ENCODE results near the gene OR2H2. TPM values are rescaled to one million over a fixed set of nuclear protein-coding genes. Genes with fewer than 3 reads are reported as not detected.
A peak's percentile ranks its signal among the peaks of the same experiment; 100 is the strongest.

Gene OR2H2
- total RNA-seq, 1 experiment from 2014 or later = not detected

- ChIA-PET CTCF (no interaction called here), POLR2A (ENCODE audit: unreplicated experiment) (no interaction called here)
- peak overlapping the region; percentile 92 for H3K4me2 ChIP-seq (ENCODE audit: low read length)
- H3K4me3 ChIP-seq (ENCODE audit: low read length) = peak overlapping the region; percentile 69
- BruUV-seq (replicated peaks) = no TSS peak
- peak overlapping the region; percentile 24; the same call in 1 of the 2 replicates for H3K9ac ChIP-seq (ENCODE audit: low read length)
- TF ChIP-seq EZH2phosphoT487 (IDR thresholded peaks at IDR 0.05; ENCODE audit: borderline replicate concordance, low read length) = no peak
- TF ChIP-seq CTCF (conservative IDR thresholded peaks at IDR 0.05; ENCODE audit: low read depth, low read length) = peak; percentile 61
- no peaks in the 10 kb centered on the region for H4K20me1 ChIP-seq (ENCODE audit: low read length)
- no peaks in the 10 kb centered on the region for H3K36me3 ChIP-seq (ENCODE audit: low read depth, low read length)
- no peaks in the 10 kb centered on the region for H3K9me3 ChIP-seq (ENCODE audit: low read length)
- H2AFZ ChIP-seq (ENCODE audit: low read length) = peak overlapping the region; percentile 94
- H3F3A ChIP-seq (ENCODE audit: low read length, unreplicated experiment) = no peaks in the 10 kb centered on the region
- H3K4me1 ChIP-seq (ENCODE audit: insufficient read depth, low read length) = peaks cover 19% of the 10 kb centered on the region
- DNase-seq = peak; percentile 77
- ATAC-seq = peak; percentile 63
- intact Hi-C loops (cut with micrococcal nuclease) = no loop called here
- H3K27ac ChIP-seq (ENCODE audit: low read length) = no peak overlapping the region
- H3K27me3 ChIP-seq (ENCODE audit: low read length) = no peaks in the 10 kb centered on the region
- no peaks in the 10 kb centered on the region for H3K9me2 ChIP-seq (replicated peaks; ENCODE audit: low read length)
- no peaks in the 10 kb centered on the region for H3K79me2 ChIP-seq (ENCODE audit: low read length)
Observed at GRCh38 chr6:29628419-29629281, 43.7 kb downstream of the OR2H2 start.

- TF ChIP-seq EZH2phosphoT487 (IDR thresholded peaks at IDR 0.05; ENCODE audit: borderline replicate concordance, low read length) (no peak), EZH2 (IDR thresholded peaks at IDR 0.05; ENCODE audit: low read length, unreplicated experiment) (no peak), CTCF (conservative IDR thresholded peaks at IDR 0.05; ENCODE audit: low read depth, low read length) (no peak)
- no peaks in the 10 kb centered on the region for H4K20me1 ChIP-seq (ENCODE audit: low read length)
- ATAC-seq = no peak
- CTCF ChIA-PET = no interaction called here
- H3K27me3 ChIP-seq (ENCODE audit: low read length) = no peaks in the 10 kb centered on the region
- no peak overlapping the region for H3K27ac ChIP-seq (ENCODE audit: low read length)
- peaks cover 20% of the 10 kb centered on the region for H3K4me1 ChIP-seq (ENCODE audit: insufficient read depth, low read length)
- 0 out of 2 replicates have a peak overlapping the region, but pooled peaks have one; percentile 92 for H3K4me2 ChIP-seq (ENCODE audit: low read length)
- intact Hi-C loops (cut with micrococcal nuclease) = no loop called here
- no peaks in the 10 kb centered on the region for H3K36me3 ChIP-seq (ENCODE audit: low read depth, low read length)
- H3K9ac ChIP-seq (ENCODE audit: low read length) = no peak overlapping the region
- no peaks in the 10 kb centered on the region for H3K79me2 ChIP-seq (ENCODE audit: low read length)
- no peaks in the 10 kb centered on the region for H3F3A ChIP-seq (ENCODE audit: low read length, unreplicated experiment)
- no peaks in the 10 kb centered on the region for H3K9me2 ChIP-seq (replicated peaks; ENCODE audit: low read length)
- no peak for DNase-seq
- POLR2A ChIA-PET (ENCODE audit: unreplicated experiment) = no interaction called here
- 0 out of 2 replicates have a peak overlapping the region, but pooled peaks have one; percentile 69 for H3K4me3 ChIP-seq (ENCODE audit: low read length)
- BruUV-seq (replicated peaks) = no TSS peak
- no peaks in the 10 kb centered on the region for H3K9me3 ChIP-seq (ENCODE audit: low read length)
- H2AFZ ChIP-seq (ENCODE audit: low read length) = no peak overlapping the region
Observed at GRCh38 chr6:29629571-29629970, 44.6 kb downstream of the OR2H2 start.

DNA sequence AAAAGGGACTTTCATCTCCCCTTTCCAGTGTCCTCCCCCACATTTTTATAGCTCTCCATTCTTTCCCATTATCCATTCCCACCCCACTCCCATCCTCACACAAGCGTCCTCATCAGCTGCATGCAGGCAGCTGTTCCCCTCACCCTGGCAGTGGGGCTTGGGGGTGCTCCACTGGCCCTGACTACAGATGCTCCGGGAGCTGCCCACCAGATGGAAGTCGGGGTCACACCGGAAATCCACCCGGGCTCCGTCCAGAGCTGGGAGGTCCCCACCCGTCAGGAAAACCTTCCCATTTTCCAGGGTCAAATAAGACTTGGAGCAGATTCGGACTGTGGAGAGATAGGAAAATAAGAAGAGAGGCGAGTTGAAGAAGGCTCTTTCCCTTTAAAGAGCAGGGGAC, 45.4 kb downstream of the OR2H2 start:
- Histone ChIP-seq H3K9me2 (replicated peaks; ENCODE audit: low read length) (no peaks in the 10 kb centered on the region), H2AFZ (ENCODE audit: low read length) (no peak overlapping the region), H3K4me1 (ENCODE audit: insufficient read depth, low read length) (peaks cover 20% of the 10 kb centered on the region), H3F3A (ENCODE audit: low read length, unreplicated experiment) (no peaks in the 10 kb centered on the region), H3K79me2 (ENCODE audit: low read length) (no peaks in the 10 kb centered on the region), H3K4me2 (ENCODE audit: low read length) (no peak overlapping the region), H3K27ac (ENCODE audit: low read length) (no peak overlapping the region), H4K20me1 (ENCODE audit: low read length) (no peaks in the 10 kb centered on the region), H3K9me3 (ENCODE audit: low read length) (no peaks in the 10 kb centered on the region), H3K27me3 (ENCODE audit: low read length) (no peaks in the 10 kb centered on the region), H3K36me3 (ENCODE audit: low read depth, low read length) (no peaks in the 10 kb centered on the region), H3K4me3 (ENCODE audit: low read length) (no peak overlapping the region), H3K9ac (ENCODE audit: low read length) (no peak overlapping the region)
- intact Hi-C loops (cut with micrococcal nuclease) = no loop called here
- ChIA-PET CTCF (no interaction called here), POLR2A (ENCODE audit: unreplicated experiment) (interaction anchor here (0.6 kb wide), 1 partner anchor 20 kb away, joined by 3 read pairs; no protein-coding TSS in a partner anchor)
- BruUV-seq (replicated peaks) = no TSS peak
- no peak for DNase-seq
- TF ChIP-seq CTCF (conservative IDR thresholded peaks at IDR 0.05; ENCODE audit: low read depth, low read length) = no peak
- no peak for TF ChIP-seq EZH2 (IDR thresholded peaks at IDR 0.05; ENCODE audit: low read length, unreplicated experiment)
- no peak for TF ChIP-seq EZH2phosphoT487 (IDR thresholded peaks at IDR 0.05; ENCODE audit: borderline replicate concordance, low read length)
- no peak for ATAC-seq
